NT2/D1 (cell line): ENCODE measurements around the gene CEMIP.
A peak's percentile ranks its signal among the peaks of the same experiment; 100 is the strongest.
"Not testable (repeated sequence)": the region's sequence is repeated elsewhere in the genome, so short reads cannot be mapped to it uniquely, and the experiment has no call there.

Experiments used
- DNase-seq: peaks from one replicate; pipeline ENCODE4 v3.0.0-alpha.2; 2011; ENCODE audit warnings: low read depth, low spot score
- H3K27me3 ChIP-seq: 2 replicates; pipeline ENCODE4 v1.6.0; 2011; ENCODE audit warnings: mild to moderate bottlenecking; ENCODE audit not compliant: insufficient read length, insufficient read depth
- H3K36me3 ChIP-seq: 2 replicates; pipeline ENCODE4 v1.6.1; 2011; ENCODE audit warnings: mild to moderate bottlenecking, low read length, mixed read lengths; ENCODE audit not compliant: insufficient read depth, insufficient read length
- H3K4me1 ChIP-seq: 2 replicates; pipeline ENCODE4 v1.5.1; 2011; ENCODE audit not compliant: insufficient read depth, insufficient read length
- H3K4me3 ChIP-seq: 2 replicates; pipeline ENCODE4 v1.5.1; 2011; ENCODE audit warnings: low read depth; ENCODE audit not compliant: insufficient read length
- H3K9ac ChIP-seq: 2 replicates; pipeline ENCODE4 v1.6.0; 2011; ENCODE audit warnings: low read depth; ENCODE audit not compliant: insufficient read length
- H3K9me3 ChIP-seq: 2 replicates; pipeline ENCODE4 v1.5.1; 2011; ENCODE audit warnings: mild to moderate bottlenecking, low read length; ENCODE audit not compliant: insufficient read depth
- SUZ12 ChIP-seq: IDR thresholded peaks from 2 replicates; pipeline ENCODE4 v1.6.1; 2011; ENCODE audit not compliant: insufficient read length, insufficient read depth; ENCODE audit errors: extremely low read depth
- YY1 ChIP-seq: IDR thresholded peaks from 2 replicates; pipeline ENCODE4 v1.6.1; 2011; ENCODE audit not compliant: insufficient read length, insufficient read depth
- ZNF274 ChIP-seq: IDR thresholded peaks from 2 replicates; pipeline ENCODE4 v1.6.1; 2011; ENCODE audit warnings: mild to moderate bottlenecking, low read depth, low read length

The CEMIP gene

GRCh38 chr15:80957556-80957955 lies 178.4 kb downstream of the CEMIP start:
- Histone ChIP-seq H3K4me3 (no peak overlapping the region), H3K36me3 (peaks cover 20% of the 10 kb centered on the region), H3K9me3 (no peaks in the 10 kb centered on the region), H3K9ac (no peak overlapping the region), H3K27me3 (no peaks in the 10 kb centered on the region), H3K4me1 (peaks cover 9% of the 10 kb centered on the region)
- DNase-seq: no peak
- TF ChIP-seq YY1 (no peak), ZNF274 (no peak), SUZ12 (no peak)

- DNase-seq: no peak
- Histone ChIP-seq H3K36me3 (peaks cover 16% of the 10 kb centered on the region), H3K4me3 (no peak overlapping the region), H3K4me1 (peaks cover 9% of the 10 kb centered on the region), H3K9me3 (no peaks in the 10 kb centered on the region), H3K27me3 (no peaks in the 10 kb centered on the region), H3K9ac (no peak overlapping the region)
- TF ChIP-seq YY1: no peak
- TF ChIP-seq SUZ12: no peak
- TF ChIP-seq ZNF274: no peak
Observed at GRCh38 chr15:80957976-80958375, 178.8 kb downstream of the CEMIP start.

GRCh38 chr15:80958818-80959495 lies 179.8 kb downstream of the CEMIP start:
- Histone ChIP-seq H3K4me1 (peaks cover 2% of the 10 kb centered on the region), H3K36me3 (peaks cover 14% of the 10 kb centered on the region), H3K4me3 (no peak overlapping the region), H3K27me3 (no peaks in the 10 kb centered on the region), H3K9ac (no peak overlapping the region), H3K9me3 (no peaks in the 10 kb centered on the region)
- no peak for DNase-seq
- TF ChIP-seq SUZ12 (no peak), YY1 (no peak), ZNF274 (no peak)

- H3K9me3 ChIP-seq, DNase-seq, H3K4me1 ChIP-seq, H3K9ac ChIP-seq, H3K27me3 ChIP-seq, H3K4me3 ChIP-seq: not testable (repeated sequence)
- peaks cover 15% of the 10 kb centered on the region for H3K36me3 ChIP-seq
Observed at GRCh38 chr15:80965454-80965853, 186.3 kb downstream of the CEMIP start.

GRCh38 chr15:80966431-80967197 lies 187.4 kb downstream of the CEMIP start:
- DNase-seq: no peak
- H3K9ac ChIP-seq: no peak overlapping the region
- no peak overlapping the region for H3K4me3 ChIP-seq
- peaks cover 10% of the 10 kb centered on the region for H3K4me1 ChIP-seq
- H3K27me3 ChIP-seq: no peaks in the 10 kb centered on the region
- peaks cover 15% of the 10 kb centered on the region for H3K36me3 ChIP-seq
- TF ChIP-seq ZNF274 (no peak), YY1 (no peak), SUZ12 (no peak)
- no peaks in the 10 kb centered on the region for H3K9me3 ChIP-seq

GRCh38 chr15:80967451-80967850 lies 188.3 kb downstream of the CEMIP start:
- no peaks in the 10 kb centered on the region for H3K9me3 ChIP-seq
- peaks cover 19% of the 10 kb centered on the region for H3K36me3 ChIP-seq
- no peak for TF ChIP-seq ZNF274
- TF ChIP-seq YY1: no peak
- TF ChIP-seq SUZ12: no peak
- H3K9ac ChIP-seq: no peak overlapping the region
- H3K4me1 ChIP-seq: peaks cover 11% of the 10 kb centered on the region
- H3K4me3 ChIP-seq: no peak overlapping the region
- no peaks in the 10 kb centered on the region for H3K27me3 ChIP-seq
- DNase-seq: peak; percentile 75

GRCh38 chr15:80967991-80968510 lies 188.9 kb downstream of the CEMIP start:
- Histone ChIP-seq H3K9me3 (no peaks in the 10 kb centered on the region), H3K9ac (no peak overlapping the region), H3K36me3 (peaks cover 19% of the 10 kb centered on the region), H3K4me1 (peaks cover 11% of the 10 kb centered on the region), H3K27me3 (no peaks in the 10 kb centered on the region), H3K4me3 (no peak overlapping the region)
- TF ChIP-seq ZNF274 (no peak), YY1 (no peak), SUZ12 (no peak)
- no peak for DNase-seq

GRCh38 chr15:80969316-80969715 lies 190.1 kb downstream of the CEMIP start:
- Histone ChIP-seq H3K27me3 (no peaks in the 10 kb centered on the region), H3K9me3 (no peaks in the 10 kb centered on the region), H3K36me3 (peaks cover 27% of the 10 kb centered on the region), H3K4me1 (peaks cover 11% of the 10 kb centered on the region), H3K9ac (no peak overlapping the region), H3K4me3 (no peak overlapping the region)
- TF ChIP-seq ZNF274: no peak
- no peak for TF ChIP-seq SUZ12
- TF ChIP-seq YY1: no peak
- DNase-seq: no peak
